Trophoblast cell (in vitro differentiated cells and primary cell): ENCODE measurements around the gene CACNB2.
"Not testable (repeated sequence)": the region's sequence is repeated elsewhere in the genome, so short reads cannot be mapped to it uniquely, and the experiment has no call there.

ENCODE experiments used
- DNase-seq, 2 donors: peaks; one replicate each; pipeline ENCODE4 v3.0.0-alpha.2; 2016
- H2AFZ ChIP-seq: 2 replicates; pipeline ENCODE4 v1.6.1; 2013; ENCODE audit warnings: low read length, moderate library complexity, mild to moderate bottlenecking; ENCODE audit not compliant: insufficient read depth, poor library complexity
- H2AK5ac ChIP-seq: 2 replicates; pipeline ENCODE4 v1.6.1; 2013; ENCODE audit warnings: mild to moderate bottlenecking, low read length
- H2BK120ac ChIP-seq: 2 replicates; pipeline ENCODE4 v1.6.1; 2013; ENCODE audit warnings: low read length, mild to moderate bottlenecking, moderate library complexity; ENCODE audit not compliant: insufficient read depth, poor library complexity
- H2BK12ac ChIP-seq: 2 replicates; pipeline ENCODE4 v1.6.1; 2013; ENCODE audit warnings: mild to moderate bottlenecking, low read length, moderate library complexity
- H2BK5ac ChIP-seq: 2 replicates; pipeline ENCODE4 v1.6.1; 2013; ENCODE audit warnings: low read length, low read depth, moderate library complexity, mild to moderate bottlenecking; ENCODE audit not compliant: poor library complexity
- H3K14ac ChIP-seq: 2 replicates; pipeline ENCODE4 v1.6.1; 2013; ENCODE audit warnings: mild to moderate bottlenecking, low read length
- H3K18ac ChIP-seq: 2 replicates; pipeline ENCODE4 v1.6.1; 2013; ENCODE audit warnings: mild to moderate bottlenecking, low read length
- H3K23ac ChIP-seq: 2 replicates; pipeline ENCODE4 v1.6.1; 2013; ENCODE audit warnings: low read length
- H3K27ac ChIP-seq: 2 replicates; pipeline ENCODE4 v1.5.1; 2013; ENCODE audit warnings: low read depth, mild to moderate bottlenecking, inconsistent platforms, low read length, moderate library complexity
- H3K27me3 ChIP-seq: 2 replicates; pipeline ENCODE4 v1.6.1; 2013; ENCODE audit warnings: inconsistent platforms, mild to moderate bottlenecking, low read length, moderate library complexity; ENCODE audit not compliant: insufficient read depth
- H3K36me3 ChIP-seq, 2 experiments: 1 replicate in 1 of 2; 2 replicates in 1 of 2; pipeline ENCODE4 v1.6.1; 2013; ENCODE audit warnings: low read length in 2 of 2, mild to moderate bottlenecking in 2 of 2, moderate library complexity in 1 of 2; ENCODE audit not compliant: insufficient read depth in 2 of 2, control insufficient read depth in 1 of 2
- H3K4ac ChIP-seq: 2 replicates; pipeline ENCODE4 v1.6.1; 2013; ENCODE audit warnings: low read depth, mild to moderate bottlenecking, low read length, moderate library complexity
- H3K4me1 ChIP-seq, 2 experiments: 1 replicate in 1 of 2; 2 replicates in 1 of 2; pipeline ENCODE4 v1.6.1; 2013; ENCODE audit warnings: low read length in 2 of 2, mild to moderate bottlenecking in 2 of 2, moderate library complexity in 1 of 2; ENCODE audit not compliant: insufficient read depth in 2 of 2, control insufficient read depth in 1 of 2
- H3K4me2 ChIP-seq: 2 replicates; pipeline ENCODE4 v1.6.1; 2013; ENCODE audit warnings: inconsistent platforms, mild to moderate bottlenecking, low read length, moderate library complexity
- H3K4me3 ChIP-seq: 2 replicates; pipeline ENCODE4 v1.5.1; 2013; ENCODE audit warnings: mild to moderate bottlenecking, low read depth, low read length, inconsistent platforms
- H3K79me1 ChIP-seq: one replicate; pipeline ENCODE4 v1.6.1; 2013; ENCODE audit warnings: low read length
- H3K79me2 ChIP-seq: 2 replicates; pipeline ENCODE4 v1.6.1; 2013; ENCODE audit warnings: low read length, mild to moderate bottlenecking; ENCODE audit not compliant: control insufficient read depth, insufficient read depth, poor library complexity
- H3K9ac ChIP-seq: 2 replicates; pipeline ENCODE4 v1.6.1; 2013; ENCODE audit warnings: mild to moderate bottlenecking, low read length
- H3K9me3 ChIP-seq: 2 replicates; pipeline ENCODE4 v1.6.1; 2013; ENCODE audit warnings: low read depth, mild to moderate bottlenecking, control low read depth, inconsistent platforms, low read length; ENCODE audit not compliant: insufficient read depth
- H4K12ac ChIP-seq: 2 replicates; pipeline ENCODE4 v1.6.1; 2013; ENCODE audit warnings: low read depth, mild to moderate bottlenecking, low read length, moderate library complexity
- H4K8ac ChIP-seq: 2 replicates; pipeline ENCODE4 v1.6.1; 2013; ENCODE audit warnings: low read depth, mild to moderate bottlenecking, low read length, moderate library complexity
- H4K91ac ChIP-seq: one replicate; pipeline ENCODE4 v1.6.1; 2013; ENCODE audit warnings: low read depth, mild to moderate bottlenecking, low read length, moderate library complexity
- WGBS: extraction: QIAGEN DNeasy Blood & Tissue Kit; methylation state at CpG from one replicate; pipeline ENCODE4 v1.1.7; 2013; ENCODE audit warnings: missing lambda C conversion rate; ENCODE audit not compliant: insufficient read length, insufficient coverage; ENCODE audit errors: extremely low coverage; 5-methylcytosine and 5-hydroxymethylcytosine counted together

The CACNB2 gene

GRCh38 chr10:18582803-18583202 lies 442.6 kb downstream of the CACNB2 start:
- Histone ChIP-seq H2AFZ (no peak overlapping the region), H2BK12ac (peak overlapping the region; percentile 97), H2AK5ac (no peak overlapping the region), H3K4me3 (no peak overlapping the region), H3K23ac (no peak overlapping the region), H3K18ac (no peak overlapping the region), H4K8ac (peak overlapping the region; percentile 57), H2BK120ac (peak overlapping the region; percentile 72), H3K14ac (no peak overlapping the region), H3K4me2 (peak overlapping the region; percentile 29), H3K79me1 (peaks cover 14% of the 10 kb centered on the region), H3K27me3 (no peaks in the 10 kb centered on the region), H3K27ac (peak overlapping the region; percentile 77), H3K4ac (peak overlapping the region; percentile 80), H4K91ac (peak overlapping the region; percentile 87), H3K9ac (no peak overlapping the region), H3K36me3 (peaks cover 7 to 8% of the 10 kb centered on the region in 2 experiments), H3K9me3 (peaks cover under 1% of the 10 kb centered on the region), H2BK5ac (peak overlapping the region; percentile 87), H3K79me2 (peaks cover 2% of the 10 kb centered on the region), H4K12ac (no peak overlapping the region), H3K4me1 (peaks cover 24 to 28% of the 10 kb centered on the region in 2 experiments)
- no CpG with 5 or more reads among the region's 3 CpGs for WGBS
- no peak for DNase-seq

GRCh38 chr10:18583575-18584270 lies 443.5 kb downstream of the CACNB2 start:
- H3K4me2 ChIP-seq: peak overlapping the region; percentile 10
- H3K79me1 ChIP-seq: peaks cover 14% of the 10 kb centered on the region
- H3K9ac ChIP-seq: peak overlapping the region; percentile 53
- peak in 1 of 2 donors; percentile 30 for DNase-seq
- no peak overlapping the region for H2AFZ ChIP-seq
- no peak overlapping the region for H3K18ac ChIP-seq
- no peaks in the 10 kb centered on the region for H3K27me3 ChIP-seq
- H3K14ac ChIP-seq: no peak overlapping the region
- H2BK5ac ChIP-seq: no peak overlapping the region
- peak overlapping the region; percentile 22 for H3K27ac ChIP-seq
- H3K4me3 ChIP-seq: no peak overlapping the region
- H3K4me1 ChIP-seq: peaks cover 24 to 28% of the 10 kb centered on the region in 2 experiments
- no peak overlapping the region for H4K12ac ChIP-seq
- no CpG with 5 or more reads among the region's 5 CpGs for WGBS
- peak overlapping the region; percentile 41 for H2BK120ac ChIP-seq
- H3K36me3 ChIP-seq: peaks cover 9 to 11% of the 10 kb centered on the region in 2 experiments
- H3K23ac ChIP-seq: no peak overlapping the region
- H2BK12ac ChIP-seq: peak overlapping the region; percentile 84
- peak overlapping the region; percentile 32 for H4K91ac ChIP-seq
- peak overlapping the region; percentile 13 for H4K8ac ChIP-seq
- H2AK5ac ChIP-seq: no peak overlapping the region
- H3K4ac ChIP-seq: no peak overlapping the region
- no peaks in the 10 kb centered on the region for H3K9me3 ChIP-seq
- H3K79me2 ChIP-seq: peaks cover 2% of the 10 kb centered on the region

GRCh38 chr10:18586637-18587036 lies 446.4 kb downstream of the CACNB2 start:
- peaks cover 17 to 19% of the 10 kb centered on the region in 2 experiments for H3K4me1 ChIP-seq
- H3K9ac ChIP-seq, H3K4ac ChIP-seq, H4K8ac ChIP-seq, H3K27ac ChIP-seq, H4K12ac ChIP-seq, H2AK5ac ChIP-seq, H2AFZ ChIP-seq, H2BK120ac ChIP-seq, H3K9me3 ChIP-seq, H4K91ac ChIP-seq, H3K79me2 ChIP-seq, H2BK5ac ChIP-seq, H3K4me3 ChIP-seq, H3K18ac ChIP-seq, H3K14ac ChIP-seq, H3K4me2 ChIP-seq, H3K27me3 ChIP-seq, DNase-seq, H3K23ac ChIP-seq: not testable (repeated sequence)
- WGBS: no CpG with 5 or more reads among the region's 10 CpGs
- H2BK12ac ChIP-seq: peak overlapping the region; percentile 53
- peaks cover 9 to 11% of the 10 kb centered on the region in 2 experiments for H3K36me3 ChIP-seq
- peaks cover 14% of the 10 kb centered on the region for H3K79me1 ChIP-seq

- not testable (repeated sequence) for H3K4me2 ChIP-seq, H3K9me3 ChIP-seq, H4K8ac ChIP-seq, H3K9ac ChIP-seq, H3K18ac ChIP-seq, H3K27ac ChIP-seq, H3K4me3 ChIP-seq, H2BK12ac ChIP-seq, H3K4me1 ChIP-seq, H3K27me3 ChIP-seq, H3K23ac ChIP-seq, H2BK5ac ChIP-seq, H3K4ac ChIP-seq, H2AK5ac ChIP-seq, H3K79me1 ChIP-seq, DNase-seq, H2BK120ac ChIP-seq, H4K12ac ChIP-seq, H4K91ac ChIP-seq, H3K79me2 ChIP-seq, H2AFZ ChIP-seq, H3K14ac ChIP-seq
- H3K36me3 ChIP-seq: peaks cover 9 to 11% of the 10 kb centered on the region in 2 experiments
- WGBS: no CpG with 5 or more reads among the region's 1 CpG
Measured at GRCh38 chr10:18591141-18591540, 450.9 kb downstream of the CACNB2 start.
